Subcutaneous adipose tissue (tissue), 4 donors: ENCODE results near the gene ZFP36L2. TPM values are rescaled to one million over a fixed set of nuclear protein-coding genes. Genes with fewer than 3 reads are reported as not detected.

ENCODE experiments used
- CTCF ChIP-seq: fragments of 450-650 bp; IDR thresholded peaks from one replicate; pipeline ENCODE4 v1.5.1; 2016; ENCODE audit warnings: low read depth, mild to moderate bottlenecking, control low read depth, antibody characterized with exemption, moderate library complexity
- total RNA-seq, 4 donors: library from RNA; depleted of rRNA; stranded (reverse); fragments of >200 nt; gene quantifications; one replicate each; pipeline ENCODE4 v1.1.0, GENCODE V29; 2016

ZFP36L2 gene
- total RNA-seq, 4 donors from 2014 or later = 124 to 232 (median 141) TPM

- no peak for TF ChIP-seq CTCF
Measured at GRCh38 chr2:43233218-43234212, 7.1 kb upstream of the ZFP36L2 start.

- no peak for TF ChIP-seq CTCF
Measured at GRCh38 chr2:43230951-43231827, 4.8 kb upstream of the ZFP36L2 start.

- TF ChIP-seq CTCF = no peak
Measured at GRCh38 chr2:43230351-43230885, 4.0 kb upstream of the ZFP36L2 start.

- TF ChIP-seq CTCF = no peak
Measured at GRCh38 chr2:43228756-43229659, 2.6 kb upstream of the ZFP36L2 start.

- TF ChIP-seq CTCF = no peak
Measured at GRCh38 chr2:43228321-43228751, 1.9 kb upstream of the ZFP36L2 start.

GRCh38 chr2:43227830-43228281 is 1.4 kb upstream of the ZFP36L2 start:
- no peak for TF ChIP-seq CTCF
